C4-2B (cell line): ENCODE results near the gene CEP164.

Experiments
- H3K27ac ChIP-seq: fragments of 450-650 bp; 2 replicates; pipeline ENCODE4 v1.5.1; 2017
- CTCF ChIP-seq: fragments of 450-650 bp; conservative IDR thresholded peaks from 2 replicates; pipeline ENCODE4 v1.5.1; 2017; ENCODE audit warnings: mild to moderate bottlenecking
- ZFX ChIP-seq: fragments of 450-650 bp; IDR thresholded peaks from 2 replicates; pipeline ENCODE4 v1.6.1; 2017

The CEP164 gene

DNA sequence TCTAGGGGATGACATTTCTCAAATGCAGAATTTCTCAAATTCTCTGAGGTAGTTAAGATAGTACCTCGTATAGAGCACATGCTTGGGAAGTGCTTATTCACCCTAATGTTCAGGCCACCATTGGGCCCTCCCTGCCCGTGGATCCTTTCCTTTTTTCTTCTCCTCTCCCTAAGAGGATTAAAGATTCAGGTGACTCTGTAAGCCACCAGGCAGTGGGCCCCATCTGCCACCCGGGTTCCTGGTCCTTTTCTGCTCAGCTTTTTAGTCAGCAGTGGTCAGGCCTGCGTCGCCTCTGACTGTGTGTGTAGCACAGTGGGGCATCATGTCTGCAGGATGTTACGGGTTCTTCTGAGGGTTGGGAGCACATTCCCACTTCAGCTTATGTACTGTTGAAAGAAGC is 7.2 kb downstream of the CEP164 start:
- H3K27ac ChIP-seq: no peak overlapping the region
- TF ChIP-seq CTCF (no peak), ZFX (no peak)

DNA sequence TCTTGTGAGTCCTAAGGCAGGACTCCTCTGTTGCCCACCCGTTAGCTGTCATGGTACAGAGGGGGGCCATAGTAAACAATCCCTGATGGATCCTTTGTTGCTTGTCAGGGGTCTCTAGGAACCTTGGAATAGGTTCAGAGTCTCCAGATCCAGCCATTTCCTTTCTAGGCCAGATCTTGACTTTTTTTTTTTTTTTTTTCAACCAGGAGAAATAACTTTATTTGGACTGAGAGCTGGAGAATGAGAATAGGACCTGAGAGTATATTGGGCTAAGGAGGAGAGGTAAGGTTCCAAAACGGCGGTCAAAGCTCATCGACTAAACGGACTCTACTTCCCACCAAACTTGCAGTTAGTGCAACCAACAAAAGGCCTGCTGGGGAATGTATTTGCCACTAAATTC is 7.7 kb downstream of the CEP164 start:
- no peak overlapping the region for H3K27ac ChIP-seq
- TF ChIP-seq ZFX (no peak), CTCF (no peak)

GRCh38 chr11:117337076-117337475 is 9.4 kb downstream of the CEP164 start:
- TF ChIP-seq CTCF (no peak), ZFX (no peak)
- H3K27ac ChIP-seq: no peak overlapping the region

DNA sequence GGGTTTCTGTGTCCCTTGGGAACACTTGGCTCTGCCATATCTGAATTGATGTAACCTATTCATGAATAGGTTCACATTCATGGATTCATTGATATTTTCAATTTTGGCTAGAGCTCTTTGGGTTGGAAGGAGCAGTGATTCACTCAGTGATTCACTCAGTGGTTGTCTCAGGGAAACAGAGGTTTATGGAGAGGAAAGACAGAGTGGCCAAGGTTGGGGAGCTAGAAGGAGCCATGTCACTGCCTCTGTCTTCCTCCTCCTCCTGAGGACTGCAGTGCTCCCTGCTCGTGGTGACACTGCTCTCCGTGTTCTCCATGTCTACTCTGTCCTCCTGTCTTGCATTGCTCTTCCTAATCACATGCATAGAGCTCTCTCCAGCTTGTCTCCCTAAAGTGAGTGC is 17.4 kb downstream of the CEP164 start:
- H3K27ac ChIP-seq: no peak overlapping the region
- no peak for TF ChIP-seq ZFX
- TF ChIP-seq CTCF: no peak

- H3K27ac ChIP-seq: no peak overlapping the region
- no peak for TF ChIP-seq CTCF
- TF ChIP-seq ZFX: no peak
Measured at GRCh38 chr11:117354550-117354949, 26.9 kb downstream of the CEP164 start.

DNA sequence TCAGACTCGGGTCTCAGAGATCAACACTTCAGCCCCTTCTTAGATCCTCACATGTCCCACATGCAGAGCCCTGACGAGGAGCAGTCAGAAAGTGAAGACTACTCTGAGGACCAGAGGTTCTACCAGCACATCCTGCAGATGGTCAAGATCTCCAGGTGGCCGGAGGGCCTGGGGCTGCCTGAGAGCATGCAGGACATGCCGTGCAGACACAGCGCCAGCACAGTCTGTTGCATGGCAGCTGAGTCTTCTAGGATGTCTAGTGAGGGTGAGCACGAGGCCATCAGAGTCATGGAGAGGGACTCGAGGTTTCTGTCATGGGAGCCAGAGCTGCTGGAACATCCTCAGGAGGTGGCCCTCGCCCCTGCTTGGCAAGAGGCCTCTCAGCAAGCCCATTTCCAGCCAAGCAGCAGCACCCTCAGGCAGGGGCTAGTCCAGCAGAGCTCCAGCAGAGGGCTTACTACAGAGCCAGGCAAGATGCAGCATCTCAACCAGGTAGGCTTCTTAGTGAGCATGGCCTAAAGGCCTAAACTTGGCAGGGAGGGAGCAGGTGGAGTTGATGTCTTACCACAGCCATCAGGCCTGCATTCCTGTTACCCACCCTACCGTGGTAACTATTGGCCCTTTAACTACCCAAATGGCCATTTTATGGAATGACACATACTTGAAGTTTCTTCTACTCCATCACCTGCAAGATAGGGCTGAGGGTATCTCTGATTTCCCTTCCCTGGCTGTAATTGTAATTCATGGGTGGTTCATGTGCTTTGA is 28.7 kb downstream of the CEP164 start:
- H3K27ac ChIP-seq: no peak overlapping the region
- no peak for TF ChIP-seq ZFX
- no peak for TF ChIP-seq CTCF

DNA sequence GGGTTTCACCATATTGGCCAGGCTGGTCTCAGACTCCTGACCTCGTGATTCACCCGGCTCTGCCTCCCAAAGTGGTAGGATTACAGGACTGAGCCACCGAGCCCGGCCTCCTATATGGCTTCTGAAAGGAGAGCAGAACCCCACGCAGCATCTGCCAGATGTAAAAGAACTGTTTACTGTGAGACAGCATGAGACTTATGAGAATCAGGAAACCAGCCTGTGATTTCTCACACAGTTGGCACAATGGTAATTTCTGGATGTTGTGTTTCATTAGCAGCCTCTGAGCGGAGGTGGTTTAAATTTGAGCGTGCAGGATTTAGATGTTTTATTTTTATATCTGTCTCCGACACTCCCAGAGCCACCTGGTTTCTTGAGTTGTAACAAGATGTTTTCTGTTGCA is 33.8 kb downstream of the CEP164 start:
- H3K27ac ChIP-seq: no peak overlapping the region
- TF ChIP-seq CTCF: no peak
- no peak for TF ChIP-seq ZFX
